Astrocyte (in vitro differentiated cells and primary cell): ENCODE measurements around the gene ZNF503.
A peak's percentile ranks its signal among the peaks of the same experiment; 100 is the strongest.

Experiments used
- CTCF ChIP-seq: IDR thresholded peaks from 2 replicates; pipeline ENCODE4 v1.5.1; 2011; ENCODE audit warnings: low read depth, mild to moderate bottlenecking, inconsistent platforms, low read length, moderate library complexity; ENCODE audit not compliant: insufficient read depth
- EZH2 ChIP-seq: IDR thresholded peaks from 2 replicates; pipeline ENCODE4 v1.6.1; 2012; ENCODE audit warnings: mild to moderate bottlenecking, low read length, inconsistent platforms; ENCODE audit not compliant: insufficient read depth

GRCh38 chr10:75395066-75395931, 6.3 kb downstream of the ZNF503 start:
- TF ChIP-seq CTCF (peak; percentile 44), EZH2 (no peak)
